Measurements from ENCODE around the gene NRG2. TPM values are rescaled to one million over a fixed set of nuclear protein-coding genes. Genes with fewer than 3 reads are reported as not detected.

Gene NRG2
- total and polyA plus RNA-seq, 2 of the 8 experiments (the other 6 are each of a cell fraction or from before 2014, with no cell fraction given): 0.27 to 0.54 TPM

- H3K23me2 ChIP-seq (ENCODE audit: low read depth, low read length): no peaks in the 10 kb centered on the region
- no peak overlapping the region for H4K91ac ChIP-seq (replicated peaks; ENCODE audit: insufficient read length, low read length)
- POLR2A ChIA-PET (ENCODE audit: partially characterized antibody): interaction anchor here (1.1 to 1.3 kb wide), 2 partner anchors 20 to 22 kb away, joined by 3 read pairs; no protein-coding TSS in a partner anchor
- H2BK12ac ChIP-seq (ENCODE audit: low read depth, low read length): no peak overlapping the region
- H3K27ac ChIP-seq (ENCODE audit: low read depth, low read length): no peak overlapping the region
- no peak overlapping the region for H2BK120ac ChIP-seq (replicated peaks; ENCODE audit: low read depth, low read length)
- H3K79me2 ChIP-seq (ENCODE audit: control insufficient read depth in 1 of 2, insufficient read depth in 2 of 2, low read length in 2 of 2): no peaks in the 10 kb centered on the region
- no peak for TF ChIP-seq CREB1 (IDR thresholded peaks at IDR 0.05)
- no peak for TF ChIP-seq CHD2 (IDR thresholded peaks at IDR 0.05; ENCODE audit: low read length)
- TF ChIP-seq TEAD4 (IDR thresholded peaks at IDR 0.05; ENCODE audit: low read depth, low read length): no peak
- no peak for TF ChIP-seq TAF1 (IDR thresholded peaks at IDR 0.05; ENCODE audit: low read depth, low read length)
- TF ChIP-seq JUND (IDR thresholded peaks at IDR 0.05; ENCODE audit: low read length): no peak
- no peak for TF ChIP-seq EGR1 (IDR thresholded peaks at IDR 0.05; ENCODE audit: borderline replicate concordance, low read depth, low read length)
- no peak for TF ChIP-seq SIN3A (conservative IDR thresholded peaks at IDR 0.05 in 1 of 2, IDR thresholded peaks at IDR 0.05 in 1 of 2; ENCODE audit: low read depth in 1 of 2, low read length in 2 of 2)
- TF ChIP-seq POU5F1 (IDR thresholded peaks at IDR 0.05; ENCODE audit: low read depth, low read length): no peak
- no peak for TF ChIP-seq BACH1 (IDR thresholded peaks at IDR 0.05; ENCODE audit: low read length)
- TF ChIP-seq SAP30 (IDR thresholded peaks at IDR 0.05; ENCODE audit: insufficient read depth, insufficient replicate concordance, low read length): no peak
- TF ChIP-seq KDM5A (IDR thresholded peaks at IDR 0.05; ENCODE audit: low read length): no peak
- TF ChIP-seq CEBPB (IDR thresholded peaks at IDR 0.05; ENCODE audit: low read depth, low read length): no peak
- no peak for TF ChIP-seq POLR2A (IDR thresholded peaks at IDR 0.05; ENCODE audit: control extremely low read depth in 1 of 2, low read depth in 2 of 2, low read length in 2 of 2)
- no peak for TF ChIP-seq PHF8 (conservative IDR thresholded peaks at IDR 0.05; ENCODE audit: low read depth, low read length)
- no peak for TF ChIP-seq HDAC2 (IDR thresholded peaks at IDR 0.05; ENCODE audit: borderline replicate concordance in 1 of 2, low read depth in 2 of 2, low read length in 2 of 2)
- H2BK20ac ChIP-seq (ENCODE audit: low read length): no peak overlapping the region
- H3K9ac ChIP-seq (replicated peaks in 1 of 4; ENCODE audit: extremely low read depth in 1 of 4, low read depth in 3 of 4, low read length in 3 of 4): no peak overlapping the region
- no peak overlapping the region for H3K4me3 ChIP-seq (ENCODE audit: extremely low read depth in 1 of 4, insufficient read depth in 2 of 4, low read depth in 3 of 4, low read length in 4 of 4)
- no peak for DNase-seq (ENCODE audit: low read depth in 1 of 2, low spot score in 2 of 2)
- peaks cover 0 to 7% (median 0%) of the 10 kb centered on the region in 4 experiments; a peak in 4 of 7 replicates for H3K4me1 ChIP-seq (replicated peaks in 1 of 4; ENCODE audit: control insufficient read depth in 3 of 4, insufficient read depth in 4 of 4, low read length in 3 of 4)
- no peak overlapping the region for H4K5ac ChIP-seq (ENCODE audit: insufficient read length, low read depth, low read length)
- WGBS, 2 experiments (ENCODE audit: extremely low coverage in 1 of 2, insufficient coverage in 1 of 2, insufficient read length in 1 of 2, insufficient replicate concordance in 2 of 2, low coverage in 1 of 2, low lambda C conversion rate in 2 of 2, missing lambda C conversion rate in 1 of 2): 87% methylated on average over 7 of the region's 7 CpGs; no CpG with 5 or more reads in 1 of the 2 experiments
- H2BK15ac ChIP-seq (ENCODE audit: low read length): no peak overlapping the region
- no peak for FAIRE-seq
- H2BK5ac ChIP-seq (ENCODE audit: low read depth, low read length): no peak overlapping the region; the same call in 1 of the 2 replicates
- H3K56ac ChIP-seq (replicated peaks; ENCODE audit: insufficient read length, low read depth, low read length): no peak overlapping the region
- no peak overlapping the region for H2AFZ ChIP-seq (ENCODE audit: low read length)
- no peak overlapping the region for H3K23ac ChIP-seq (ENCODE audit: insufficient read length)
- H3K4me2 ChIP-seq (ENCODE audit: insufficient read depth in 1 of 2, low read depth in 2 of 2, low read length in 2 of 2): no peak overlapping the region
- H3K79me1 ChIP-seq (ENCODE audit: low read depth, low read length): no peaks in the 10 kb centered on the region
- H3K18ac ChIP-seq (ENCODE audit: extremely low read depth, low read length): no peak overlapping the region
- no peaks in the 10 kb centered on the region for H3K36me3 ChIP-seq (ENCODE audit: control insufficient read depth in 2 of 4, insufficient read depth in 4 of 4, low read length in 3 of 4)
- no peaks in the 10 kb centered on the region; a peak in 3 of 7 replicates for H3K27me3 ChIP-seq (replicated peaks in 1 of 4; ENCODE audit: control insufficient read depth in 3 of 4, extremely low read depth in 1 of 4, insufficient read depth in 3 of 4, low read length in 3 of 4)
- H2AK5ac ChIP-seq (ENCODE audit: low read depth, low read length): no peak overlapping the region
- no peaks in the 10 kb centered on the region for H4K20me1 ChIP-seq (replicated peaks in 1 of 2; ENCODE audit: control insufficient read depth in 1 of 2, insufficient read depth in 2 of 2, low read length in 2 of 2)
- H3K9me3 ChIP-seq (ENCODE audit: insufficient read depth in 2 of 2, low read depth in 1 of 2, low read length in 1 of 2): no peaks in the 10 kb centered on the region
- no peak overlapping the region for H3K4ac ChIP-seq (replicated peaks; ENCODE audit: insufficient read length, low read depth, low read length)
- no peak overlapping the region for H3K14ac ChIP-seq (ENCODE audit: insufficient read length)
- no peak overlapping the region for H4K8ac ChIP-seq (ENCODE audit: extremely low read depth, insufficient read depth, low read length)
- CTCF ChIA-PET (ENCODE audit: partially characterized antibody): interaction anchor here (0.6 to 6.1 kb wide), 13 partner anchors 10 to 252 kb away, joined by 3 to 42 read pairs (median 4); no protein-coding TSS in a partner anchor
These were observed 217.4 kb downstream of the NRG2 start for GRCh38 chr5:139825690-139826089.

All from H1 (cell line).